22Rv1 (cell line): ENCODE data around the gene CDH22.

ENCODE experiments used
- H3K27ac ChIP-seq: fragments of 450-650 bp; 2 replicates; pipeline ENCODE4 v1.5.1; 2017
- CTCF ChIP-seq: fragments of 450-650 bp; IDR thresholded peaks from 2 replicates; pipeline ENCODE4 v1.5.1; 2017; ENCODE audit warnings: mild to moderate bottlenecking
- ZFX ChIP-seq: fragments of 450-650 bp; IDR thresholded peaks from 2 replicates; pipeline ENCODE4 v1.6.1; 2017; ENCODE audit warnings: antibody characterized with exemption, borderline replicate concordance

The CDH22 gene

GRCh38 chr20:46342010-46342378 lies 33.7 kb upstream of the CDH22 start:
- TF ChIP-seq ZFX (no peak), CTCF (no peak)
- no peak overlapping the region for H3K27ac ChIP-seq

- no peak overlapping the region for H3K27ac ChIP-seq
- TF ChIP-seq CTCF (no peak), ZFX (no peak)
Measured at GRCh38 chr20:46341074-46342009, 33.0 kb upstream of the CDH22 start.

- TF ChIP-seq ZFX (no peak), CTCF (no peak)
Measured at GRCh38 chr20:46339037-46339436, 30.7 kb upstream of the CDH22 start.

GRCh38 chr20:46336735-46337134 lies 28.4 kb upstream of the CDH22 start:
- TF ChIP-seq CTCF (no peak), ZFX (no peak)
- no peak overlapping the region for H3K27ac ChIP-seq

More at GRCh38 chr20:46339037-46339436, 30.7 kb upstream of the CDH22 start:
- no peak overlapping the region for H3K27ac ChIP-seq

GRCh38 chr20:46334303-46334904 lies 26.1 kb upstream of the CDH22 start:
- H3K27ac ChIP-seq, result no peak overlapping the region
- no peak for TF ChIP-seq ZFX
- TF ChIP-seq CTCF, result no peak

- TF ChIP-seq ZFX (no peak), CTCF (no peak)
- H3K27ac ChIP-seq, result no peak overlapping the region
Measured at GRCh38 chr20:46333161-46333991, 25.1 kb upstream of the CDH22 start.
